H1 (cell line): Measurements from ENCODE around the gene ABHD6. TPM values are rescaled to one million over a fixed set of nuclear protein-coding genes. Genes with fewer than 3 reads are reported as not detected.

ENCODE experiments used
- CTCF ChIA-PET: fragments of 300-600 bp; sonication (Branson Sonifier 250); formaldehyde crosslinking; loops from one replicate; lab custom pipeline; 2021; ENCODE audit not compliant: partially characterized antibody; lab: Charles Lee
- POLR2A ChIA-PET: fragments of 300-600 bp; sonication (Branson Sonifier 250); formaldehyde crosslinking; loops from one replicate; lab custom pipeline; 2021; ENCODE audit warnings: inconsistent platforms; ENCODE audit not compliant: partially characterized antibody; lab: Charles Lee
- DNase-seq, 2 experiments: peaks; one replicate each; pipeline versions ENCODE4 v3.0.0 to v3.0.0-alpha.2; 2010 to 2022; ENCODE audit warnings: low spot score in 2 of 2, low read depth in 1 of 2, mixed read lengths in 1 of 2
- FAIRE-seq: peaks from 2 replicates; lab custom pipeline; 2011; peaks lifted over from hg19 to GRCh38; lab: Jason Lieb, UNC
- H2AFZ ChIP-seq: 2 replicates; pipeline ENCODE4 v1.8.1; 2012; ENCODE audit warnings: low read length, inconsistent platforms
- H2AK5ac ChIP-seq: 2 replicates; pipeline ENCODE4 v1.6.1; 2013; ENCODE audit warnings: low read depth, low read length
- H2BK120ac ChIP-seq: replicated peaks from 2 replicates; pipeline ENCODE3; 2013; ENCODE audit warnings: low read depth, low read length, inconsistent platforms
- H2BK12ac ChIP-seq: 2 replicates; pipeline ENCODE4 v1.6.1; 2013; ENCODE audit warnings: low read depth, low read length
- H2BK15ac ChIP-seq: 2 replicates; pipeline ENCODE4 v1.6.1; 2013; ENCODE audit warnings: low read length
- H2BK20ac ChIP-seq: 2 replicates; pipeline ENCODE4 v1.6.1; 2013; ENCODE audit warnings: low read length
- H2BK5ac ChIP-seq: 2 replicates; pipeline ENCODE4 v1.6.1; 2013; ENCODE audit warnings: low read depth, low read length
- H3K14ac ChIP-seq: 2 replicates; pipeline ENCODE4 v1.6.1; 2013; ENCODE audit warnings: inconsistent platforms; ENCODE audit not compliant: insufficient read length
- H3K18ac ChIP-seq: 2 replicates; pipeline ENCODE4 v1.6.1; 2013; ENCODE audit warnings: low read length; ENCODE audit errors: extremely low read depth
- H3K23ac ChIP-seq: 2 replicates; pipeline ENCODE4 v1.6.1; 2013; ENCODE audit warnings: inconsistent platforms; ENCODE audit not compliant: insufficient read length
- H3K23me2 ChIP-seq: 2 replicates; pipeline ENCODE4 v1.6.1; 2013; ENCODE audit warnings: low read depth, low read length
- H3K27ac ChIP-seq: 2 replicates; pipeline ENCODE4 v1.6.1; 2011; ENCODE audit warnings: low read depth, low read length, inconsistent platforms
- H3K27me3 ChIP-seq, 4 experiments: replicated peaks in 1 of 4; 1 replicate in 1 of 4; 2 replicates in 3 of 4; pipeline versions ENCODE4 v1.6.1 to v1.8.1; 2011 to 2013; ENCODE audit warnings: low read length in 3 of 4, mild to moderate bottlenecking in 3 of 4, inconsistent platforms in 2 of 4, mixed read lengths in 2 of 4, moderate library complexity in 1 of 4; ENCODE audit not compliant: control insufficient read depth in 3 of 4, insufficient read depth in 3 of 4; ENCODE audit errors: extremely low read depth in 1 of 4
- H3K36me3 ChIP-seq, 4 experiments: 2 replicates each; pipeline versions ENCODE4 v1.6.1 to v1.8.1; 2011 to 2013; ENCODE audit warnings: mild to moderate bottlenecking in 4 of 4, low read length in 3 of 4, moderate library complexity in 2 of 4, control low read depth in 1 of 4, inconsistent platforms in 1 of 4; ENCODE audit not compliant: insufficient read depth in 4 of 4, control insufficient read depth in 2 of 4
- H3K4ac ChIP-seq: replicated peaks from 2 replicates; pipeline ENCODE3; 2013; ENCODE audit warnings: low read length, low read depth, mixed read lengths, inconsistent platforms; ENCODE audit not compliant: insufficient read length
- H3K4me1 ChIP-seq, 4 experiments: replicated peaks in 1 of 4; 1 replicate in 1 of 4; 2 replicates in 3 of 4; pipeline versions ENCODE4 v1.6.1 to v1.8.1; 2011 to 2013; ENCODE audit warnings: low read length in 3 of 4, inconsistent platforms in 2 of 4, mixed read lengths in 1 of 4; ENCODE audit not compliant: insufficient read depth in 4 of 4, control insufficient read depth in 3 of 4
- H3K4me2 ChIP-seq, 2 experiments: 2 replicates each; pipeline versions ENCODE4 v1.6.1 to v1.8.1; 2011 to 2013; ENCODE audit warnings: low read depth in 2 of 2, low read length in 2 of 2, control low read depth in 1 of 2, inconsistent platforms in 1 of 2, mild to moderate bottlenecking in 1 of 2; ENCODE audit not compliant: insufficient read depth in 1 of 2
- H3K4me3 ChIP-seq, 4 experiments: fragments of 200-600, 300-600 bp in 1 of 4; sonication (generic), shearing (Covaris generic), sonication (Bioruptor Twin) in 1 of 4; 2 replicates each; pipeline versions ENCODE4 v1.5.1 to v1.8.1; 2011 to 2016; ENCODE audit warnings: low read length in 4 of 4, low read depth in 3 of 4, control low read depth in 2 of 4, inconsistent platforms in 2 of 4, mild to moderate bottlenecking in 2 of 4, mixed read lengths in 1 of 4, moderate library complexity in 1 of 4; ENCODE audit not compliant: insufficient read depth in 2 of 4; ENCODE audit errors: extremely low read depth in 1 of 4
- H3K56ac ChIP-seq: replicated peaks from 2 replicates; pipeline ENCODE3; 2013; ENCODE audit warnings: low read depth, mild to moderate bottlenecking, mixed read lengths, low read length, inconsistent platforms; ENCODE audit not compliant: insufficient read length
- H3K79me1 ChIP-seq: 2 replicates; pipeline ENCODE4 v1.6.1; 2013; ENCODE audit warnings: low read depth, low read length, control low read depth
- H3K79me2 ChIP-seq, 2 experiments: 2 replicates each; pipeline versions ENCODE4 v1.6.1 to v1.8.1; 2012 to 2013; ENCODE audit warnings: low read length in 2 of 2, mild to moderate bottlenecking in 2 of 2, inconsistent platforms in 1 of 2; ENCODE audit not compliant: insufficient read depth in 2 of 2, control insufficient read depth in 1 of 2
- H3K9ac ChIP-seq, 4 experiments: replicated peaks in 1 of 4; 1 replicate in 1 of 4; 2 replicates in 3 of 4; pipeline versions ENCODE4 v1.6.1 to v1.8.1; 2011 to 2013; ENCODE audit warnings: low read depth in 3 of 4, low read length in 3 of 4, control low read depth in 2 of 4, mild to moderate bottlenecking in 2 of 4, moderate library complexity in 2 of 4, inconsistent platforms in 1 of 4; ENCODE audit errors: extremely low read depth in 1 of 4
- H3K9me3 ChIP-seq, 2 experiments: 2 replicates each; pipeline versions ENCODE4 v1.6.1 to v1.8.1; 2012 to 2013; ENCODE audit warnings: mild to moderate bottlenecking in 2 of 2, moderate library complexity in 2 of 2, control low read depth in 1 of 2, inconsistent platforms in 1 of 2, low read depth in 1 of 2, low read length in 1 of 2, mixed read lengths in 1 of 2; ENCODE audit not compliant: insufficient read depth in 2 of 2
- H4K20me1 ChIP-seq, 2 experiments: replicated peaks in 1 of 2; 2 replicates each; pipeline versions ENCODE3 to v1.8.1; 2011 to 2013; ENCODE audit warnings: inconsistent platforms in 2 of 2, low read length in 2 of 2, mild to moderate bottlenecking in 1 of 2; ENCODE audit not compliant: insufficient read depth in 2 of 2, control insufficient read depth in 1 of 2
- H4K5ac ChIP-seq: 2 replicates; pipeline ENCODE4 v1.6.1; 2013; ENCODE audit warnings: low read length, low read depth, mixed read lengths, inconsistent platforms; ENCODE audit not compliant: insufficient read length
- H4K8ac ChIP-seq: 2 replicates; pipeline ENCODE4 v1.8.0; 2013; ENCODE audit warnings: mild to moderate bottlenecking, moderate library complexity, low read length, inconsistent platforms; ENCODE audit not compliant: insufficient read depth; ENCODE audit errors: extremely low read depth
- H4K91ac ChIP-seq: replicated peaks from 2 replicates; pipeline ENCODE3; 2013; ENCODE audit warnings: low read length, mixed read lengths, inconsistent platforms; ENCODE audit not compliant: insufficient read length
- MAFK ChIP-seq: IDR thresholded peaks from 2 replicates; pipeline ENCODE4 v1.6.1; 2012; ENCODE audit warnings: low read depth, mild to moderate bottlenecking, improper control_type of control experiment, low read length
- MAX ChIP-seq: IDR thresholded peaks from 2 replicates; pipeline ENCODE4 v1.6.1; 2012; ENCODE audit warnings: inconsistent platforms
- SIN3A ChIP-seq, 2 experiments: IDR thresholded peaks in 1 of 2; conservative IDR thresholded peaks in 1 of 2; 2 replicates each; pipeline ENCODE4 v1.6.1; 2011 to 2012; ENCODE audit warnings: low read length in 2 of 2, improper control_type of control experiment in 1 of 2, low read depth in 1 of 2, mild to moderate bottlenecking in 1 of 2
- WGBS, 2 experiments: shearing (Covaris generic) in 1 of 2; methylation state at CpG; one replicate each; pipeline versions ENCODE4 v1.1.6 to v1.1.7; 2013 to 2015; ENCODE audit warnings: low lambda C conversion rate in 2 of 2, mixed read lengths in 2 of 2, inconsistent platforms in 1 of 2, low coverage in 1 of 2, missing lambda C conversion rate in 1 of 2; ENCODE audit not compliant: insufficient replicate concordance in 2 of 2, insufficient coverage in 1 of 2, insufficient read length in 1 of 2; ENCODE audit errors: extremely low coverage in 1 of 2, missing lambda C conversion rate in 1 of 2; 5-methylcytosine and 5-hydroxymethylcytosine counted together
- polyA plus RNA-seq, 7 experiments: library from polyadenylated mRNA; depleted of rRNA in 3 of 7; stranded (reverse) in 5 of 7; unstranded in 2 of 7; fragments of >200 nt in 5 of 7; fragments of 200-250 nt in 2 of 7; gene quantifications; 1 replicate in 5 of 7; 2 replicates in 1 of 7; 4 replicates in 1 of 7; pipeline versions ENCODE4 v1.2.1 to v1.2.3, GENCODE V29; 2011 to 2013; ENCODE audit warnings: missing spikeins in 2 of 7, mixed read lengths in 2 of 7
- total RNA-seq: library from RNA; stranded (reverse); fragmentation: NEBNext Ultra II Directional; extraction: Animal tissue kit (Norgen Biotek cat#: 25700); gene quantifications from 2 replicates; pipeline ENCODE4 v1.2.1, GENCODE V29; 2021
- TF ChIP-seq, protein P1 (sequence below): IDR thresholded peaks from 2 replicates; pipeline ENCODE4 v1.6.1; 2012; ENCODE audit warnings: inconsistent platforms

ABHD6 gene
- total and polyA plus RNA-seq, 2 of the 8 experiments (the other 6 are each of a cell fraction or from before 2014, with no cell fraction given): 5.9 to 6.6 TPM

- no peak overlapping the region for H2AFZ ChIP-seq
- H3K79me1 ChIP-seq: no peaks in the 10 kb centered on the region
- no peak overlapping the region for H2BK20ac ChIP-seq
- no peak overlapping the region for H3K9ac ChIP-seq
- H3K18ac ChIP-seq: no peak overlapping the region
- WGBS, 2 experiments: 94% methylated on average over 2 of the region's 3 CpGs; no CpG with 5 or more reads in 1 of the 2 experiments
- no peaks in the 10 kb centered on the region for H3K36me3 ChIP-seq
- TF ChIP-seq SIN3A (conservative IDR thresholded peaks at IDR 0.05 in 1 of 2, IDR thresholded peaks at IDR 0.05 in 1 of 2; ENCODE audit: low read depth in 1 of 2, low read length in 2 of 2) (no peak), MAX (no peak), MAFK (no peak)
- TF ChIP-seq, protein P1, sequence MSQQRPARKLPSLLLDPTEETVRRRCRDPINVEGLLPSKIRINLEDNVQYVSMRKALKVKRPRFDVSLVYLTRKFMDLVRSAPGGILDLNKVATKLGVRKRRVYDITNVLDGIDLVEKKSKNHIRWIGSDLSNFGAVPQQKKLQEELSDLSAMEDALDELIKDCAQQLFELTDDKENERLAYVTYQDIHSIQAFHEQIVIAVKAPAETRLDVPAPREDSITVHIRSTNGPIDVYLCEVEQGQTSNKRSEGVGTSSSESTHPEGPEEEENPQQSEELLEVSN: no peak
- H3K23me2 ChIP-seq: peaks cover 7% of the 10 kb centered on the region; the same call in 1 of the 2 replicates
- H2BK5ac ChIP-seq: no peak overlapping the region
- H3K4me3 ChIP-seq: no peak overlapping the region
- no peak overlapping the region for H3K4ac ChIP-seq
- peaks cover 0 to 16% (median 8%) of the 10 kb centered on the region in 4 experiments; a peak in 5 of 7 replicates for H3K27me3 ChIP-seq
- 0 out of 7 replicates have a peak, but pooled peaks cover 0 to 4% (median 0%) of the 10 kb centered on the region in 4 experiments for H3K4me1 ChIP-seq
- H3K79me2 ChIP-seq: no peaks in the 10 kb centered on the region
- H2AK5ac ChIP-seq: no peak overlapping the region
- H3K27ac ChIP-seq: no peak overlapping the region
- H2BK120ac ChIP-seq: no peak overlapping the region
- H3K9me3 ChIP-seq: no peaks in the 10 kb centered on the region
- no peak overlapping the region for H3K14ac ChIP-seq
- CTCF ChIA-PET: interaction anchor here (0.6 to 2.1 kb wide), 11 partner anchors 12 to 195 kb away, joined by 3 to 6 read pairs (median 4); partner anchors contain the start of gene KCTD6
- no peak overlapping the region for H4K5ac ChIP-seq
- FAIRE-seq (no peak), DNase-seq (no peak)
- no peak overlapping the region for H4K91ac ChIP-seq
- no peak overlapping the region for H3K56ac ChIP-seq
- H4K20me1 ChIP-seq: no peaks in the 10 kb centered on the region
- POLR2A ChIA-PET: interaction anchor here (1.9 kb wide), 1 partner anchor 10 kb away, joined by 6 read pairs; no protein-coding TSS in a partner anchor
- H2BK12ac ChIP-seq: no peak overlapping the region
- H3K23ac ChIP-seq: no peak overlapping the region
- no peak overlapping the region for H3K4me2 ChIP-seq
- no peak overlapping the region for H2BK15ac ChIP-seq
- no peak overlapping the region for H4K8ac ChIP-seq
Observed at GRCh38 chr3:58336135-58336882, 98.7 kb downstream of the ABHD6 start.
